ENCODE results near the gene SLC25A23. TPM values are rescaled to one million over a fixed set of nuclear protein-coding genes. Genes with fewer than 3 reads are reported as not detected.

The SLC25A23 gene
- total and polyA plus RNA-seq, 2 experiments from 2014 or later = 25.7 to 96.4 TPM

DNA sequence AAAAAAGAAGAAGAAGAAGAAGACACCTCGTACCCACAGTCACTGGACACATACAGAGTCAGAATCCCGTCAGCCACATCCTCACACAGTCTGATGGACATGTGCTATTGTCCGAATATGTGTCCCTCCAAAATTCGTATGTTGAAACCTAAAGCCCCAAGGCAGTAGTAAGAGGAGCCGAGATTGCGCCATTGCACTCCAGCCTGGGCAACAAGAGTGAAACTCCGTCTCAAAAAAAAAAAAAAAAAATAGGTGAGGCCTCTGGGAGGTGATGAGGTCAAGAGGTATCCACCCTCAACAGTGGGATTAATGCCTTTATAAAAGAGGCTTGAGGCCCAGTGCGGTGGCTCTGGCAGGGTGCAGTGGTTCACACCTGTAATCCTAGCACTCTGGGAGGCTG is 24.6 kb upstream of the SLC25A23 start:
- TF ChIP-seq NANOG (IDR thresholded peaks at IDR 0.05; ENCODE audit: borderline replicate concordance) (no peak), EZH2 (IDR thresholded peaks at IDR 0.05; ENCODE audit: low read depth, unreplicated experiment) (no peak), STAT1 (IDR thresholded peaks at IDR 0.05; ENCODE audit: unreplicated experiment) (no peak), EZH2phosphoT487 (IDR thresholded peaks at IDR 0.05; ENCODE audit: unreplicated experiment) (no peak)
- TF ChIP-seq, protein P1, sequence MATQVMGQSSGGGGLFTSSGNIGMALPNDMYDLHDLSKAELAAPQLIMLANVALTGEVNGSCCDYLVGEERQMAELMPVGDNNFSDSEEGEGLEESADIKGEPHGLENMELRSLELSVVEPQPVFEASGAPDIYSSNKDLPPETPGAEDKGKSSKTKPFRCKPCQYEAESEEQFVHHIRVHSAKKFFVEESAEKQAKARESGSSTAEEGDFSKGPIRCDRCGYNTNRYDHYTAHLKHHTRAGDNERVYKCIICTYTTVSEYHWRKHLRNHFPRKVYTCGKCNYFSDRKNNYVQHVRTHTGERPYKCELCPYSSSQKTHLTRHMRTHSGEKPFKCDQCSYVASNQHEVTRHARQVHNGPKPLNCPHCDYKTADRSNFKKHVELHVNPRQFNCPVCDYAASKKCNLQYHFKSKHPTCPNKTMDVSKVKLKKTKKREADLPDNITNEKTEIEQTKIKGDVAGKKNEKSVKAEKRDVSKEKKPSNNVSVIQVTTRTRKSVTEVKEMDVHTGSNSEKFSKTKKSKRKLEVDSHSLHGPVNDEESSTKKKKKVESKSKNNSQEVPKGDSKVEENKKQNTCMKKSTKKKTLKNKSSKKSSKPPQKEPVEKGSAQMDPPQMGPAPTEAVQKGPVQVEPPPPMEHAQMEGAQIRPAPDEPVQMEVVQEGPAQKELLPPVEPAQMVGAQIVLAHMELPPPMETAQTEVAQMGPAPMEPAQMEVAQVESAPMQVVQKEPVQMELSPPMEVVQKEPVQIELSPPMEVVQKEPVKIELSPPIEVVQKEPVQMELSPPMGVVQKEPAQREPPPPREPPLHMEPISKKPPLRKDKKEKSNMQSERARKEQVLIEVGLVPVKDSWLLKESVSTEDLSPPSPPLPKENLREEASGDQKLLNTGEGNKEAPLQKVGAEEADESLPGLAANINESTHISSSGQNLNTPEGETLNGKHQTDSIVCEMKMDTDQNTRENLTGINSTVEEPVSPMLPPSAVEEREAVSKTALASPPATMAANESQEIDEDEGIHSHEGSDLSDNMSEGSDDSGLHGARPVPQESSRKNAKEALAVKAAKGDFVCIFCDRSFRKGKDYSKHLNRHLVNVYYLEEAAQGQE (IDR thresholded peaks at IDR 0.05; ENCODE audit: unreplicated experiment) = no peak
- H3K36me3 Mint-ChIP-seq (ENCODE audit: low read depth) = no peaks in the 10 kb centered on the region
- H3K27me3 ChIP-seq (ENCODE audit: insufficient read depth) = no peaks in the 10 kb centered on the region

GRCh38 chr19:6483235-6483634 is 23.6 kb upstream of the SLC25A23 start:
- peaks cover 12% of the 10 kb centered on the region; the same call in 2 of the 3 replicates for H3K4me1 Mint-ChIP-seq
- H3K4me3 ChIP-seq = no peak overlapping the region
- no peaks in the 10 kb centered on the region for H3K27me3 ChIP-seq (ENCODE audit: insufficient read depth)
- no peak overlapping the region for H3K4me2 ChIP-seq
- no peaks in the 10 kb centered on the region; the same call in 1 of the 3 replicates for H3K9me3 Mint-ChIP-seq
- no peak for DNase-seq (ENCODE audit: low spot score)
- H4K20me1 ChIP-seq (replicated peaks; ENCODE audit: insufficient read depth) = no peaks in the 10 kb centered on the region
- peaks cover 5% of the 10 kb centered on the region for H3K27me3 Mint-ChIP-seq (ENCODE audit: insufficient read depth, low read depth, poor library complexity)
- H3K4me1 ChIP-seq (ENCODE audit: insufficient read depth) = peaks cover 7% of the 10 kb centered on the region
- H2AFZ ChIP-seq = no peak overlapping the region
- no peak overlapping the region for H3K27ac ChIP-seq (ENCODE audit: low read depth)
- H3K36me3 Mint-ChIP-seq (ENCODE audit: low read depth) = no peaks in the 10 kb centered on the region
- no peak for ATAC-seq
- H3F3A ChIP-seq (replicated peaks; ENCODE audit: low read depth) = no peaks in the 10 kb centered on the region
- H3K4me3 Mint-ChIP-seq = no peak overlapping the region
- H3K79me2 ChIP-seq (replicated peaks; ENCODE audit: insufficient read depth) = no peaks in the 10 kb centered on the region
- no peaks in the 10 kb centered on the region for H3K36me3 ChIP-seq (ENCODE audit: insufficient read depth)
- no peak overlapping the region for H3K27ac Mint-ChIP-seq
- H3K9me2 ChIP-seq (ENCODE audit: insufficient read depth) = no peaks in the 10 kb centered on the region
- TF ChIP-seq JUNB (IDR thresholded peaks at IDR 0.05; ENCODE audit: unreplicated experiment) (no peak), POLR2AphosphoS5 (IDR thresholded peaks at IDR 0.05; ENCODE audit: low read depth) (no peak), NANOG (IDR thresholded peaks at IDR 0.05; ENCODE audit: borderline replicate concordance) (no peak), STAT1 (IDR thresholded peaks at IDR 0.05; ENCODE audit: unreplicated experiment) (no peak), EZH2 (IDR thresholded peaks at IDR 0.05; ENCODE audit: low read depth, unreplicated experiment) (no peak), ZNF114 (CRISPR knock-in tag; IDR thresholded peaks at IDR 0.05) (no peak), ZNF462 (CRISPR knock-in tag; IDR thresholded peaks at IDR 0.05) (no peak)
- TF ChIP-seq, protein P2, sequence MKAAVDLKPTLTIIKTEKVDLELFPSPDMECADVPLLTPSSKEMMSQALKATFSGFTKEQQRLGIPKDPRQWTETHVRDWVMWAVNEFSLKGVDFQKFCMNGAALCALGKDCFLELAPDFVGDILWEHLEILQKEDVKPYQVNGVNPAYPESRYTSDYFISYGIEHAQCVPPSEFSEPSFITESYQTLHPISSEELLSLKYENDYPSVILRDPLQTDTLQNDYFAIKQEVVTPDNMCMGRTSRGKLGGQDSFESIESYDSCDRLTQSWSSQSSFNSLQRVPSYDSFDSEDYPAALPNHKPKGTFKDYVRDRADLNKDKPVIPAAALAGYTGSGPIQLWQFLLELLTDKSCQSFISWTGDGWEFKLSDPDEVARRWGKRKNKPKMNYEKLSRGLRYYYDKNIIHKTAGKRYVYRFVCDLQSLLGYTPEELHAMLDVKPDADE (IDR thresholded peaks at IDR 0.05) = no peak

More for the DNA sequence above, 24.6 kb upstream of the SLC25A23 start:
- no peaks in the 10 kb centered on the region for H4K20me1 ChIP-seq (replicated peaks; ENCODE audit: insufficient read depth)
- Mint-ChIP-seq H3K4me3 (no peak overlapping the region), H3K27me3 (ENCODE audit: insufficient read depth, low read depth, poor library complexity) (peaks cover 5% of the 10 kb centered on the region), H3K27ac (no peak overlapping the region), H3K9me3 (no peaks in the 10 kb centered on the region; the same call in 1 of the 3 replicates), H3K4me1 (peaks cover 12% of the 10 kb centered on the region; the same call in 2 of the 3 replicates)
- H2AFZ ChIP-seq = no peak overlapping the region
- H3K36me3 ChIP-seq (ENCODE audit: insufficient read depth) = no peaks in the 10 kb centered on the region
- H3F3A ChIP-seq (replicated peaks; ENCODE audit: low read depth) = no peaks in the 10 kb centered on the region
- no peak overlapping the region for H3K4me2 ChIP-seq
- no peak overlapping the region for H3K27ac ChIP-seq (ENCODE audit: low read depth)
- DNase-seq (ENCODE audit: low spot score) (no peak), ATAC-seq (no peak)
- peaks cover 7% of the 10 kb centered on the region for H3K4me1 ChIP-seq (ENCODE audit: insufficient read depth)
- no peak overlapping the region for H3K4me3 ChIP-seq
- no peaks in the 10 kb centered on the region for H3K9me2 ChIP-seq (ENCODE audit: insufficient read depth)
- no peaks in the 10 kb centered on the region for H3K79me2 ChIP-seq (replicated peaks; ENCODE audit: insufficient read depth)
